Esophagus muscularis mucosa (tissue), 4 donors: Measurements from ENCODE around the gene CCDC54. TPM values are rescaled to one million over a fixed set of nuclear protein-coding genes. Genes with fewer than 3 reads are reported as not detected.

Experiments used
- DNase-seq: peaks from one replicate; pipeline ENCODE4 v3.0.0-alpha.2; 2017; ENCODE audit errors: extremely low spot score
- H3K27ac ChIP-seq, 4 donors: fragments of 200-600 bp; sonication (generic); replicated peaks in 1 of 4; 1 replicate in 3 of 4; 2 replicates in 1 of 4; pipeline ENCODE4 v1.5.1; 2016 to 2019; ENCODE audit warnings: mild to moderate bottlenecking in 1 of 4
- H3K27me3 ChIP-seq, 4 donors: fragments of 200-600 bp; sonication (generic); one replicate each; pipeline versions ENCODE4 v1.5.1 to v1.6.0; 2016 to 2019
- H3K36me3 ChIP-seq, 4 donors: fragments of 200-600 bp; sonication (generic); one replicate each; pipeline ENCODE4 v1.5.1; 2016 to 2019
- H3K4me1 ChIP-seq, 4 donors: fragments of 200-600 bp; sonication (generic); one replicate each; pipeline ENCODE4 v1.5.1; 2016 to 2019
- H3K4me3 ChIP-seq, 4 donors: fragments of 200-600 bp; sonication (generic); 1 replicate in 2 of 4; 2 replicates in 2 of 4; pipeline ENCODE4 v1.5.1; 2016 to 2019; ENCODE audit warnings: mild to moderate bottlenecking in 4 of 4, moderate library complexity in 1 of 4
- H3K9me3 ChIP-seq, 4 donors: fragments of 200-600 bp; sonication (generic); 1 replicate in 3 of 4; 2 replicates in 1 of 4; pipeline ENCODE4 v1.5.1; 2016 to 2019
- CTCF ChIP-seq, 3 experiments: fragments of 200-600 bp in 2 of 3; fragments of 450-650 bp in 1 of 3; sonication (generic) in 2 of 3; IDR thresholded peaks; one replicate each; pipeline ENCODE4 v1.5.1; 2017 to 2019; ENCODE audit warnings: antibody characterized with exemption in 3 of 3, mild to moderate bottlenecking in 2 of 3, moderate library complexity in 1 of 3
- EP300 ChIP-seq: sonication (generic); formaldehyde crosslinking; IDR thresholded peaks from one replicate; pipeline ENCODE4 v1.6.1; 2017; ENCODE audit warnings: antibody characterized with exemption
- POLR2A ChIP-seq: fragments of 450-650 bp; IDR thresholded peaks from one replicate; pipeline ENCODE4 v1.6.1; 2017; ENCODE audit warnings: antibody characterized with exemption, moderate library complexity, mild to moderate bottlenecking, low read depth
- POLR2AphosphoS5 ChIP-seq, 2 donors: sonication (generic); formaldehyde crosslinking; IDR thresholded peaks; one replicate each; pipeline ENCODE4 v1.6.1; 2017; ENCODE audit warnings: antibody characterized with exemption in 2 of 2
- WGBS: methylation state at CpG from one replicate; pipeline ENCODE4 v1.1.5; 2018; 5-methylcytosine and 5-hydroxymethylcytosine counted together
- intact Hi-C: fragments of 100-400 bp; cut with DNase I; formaldehyde crosslinking; loops from one replicate; pipeline ENCODE4 v1.15.1; 2023
- total RNA-seq, 4 donors: library from RNA; depleted of rRNA; stranded (reverse); fragments of >200 nt; gene quantifications; one replicate each; pipeline versions ENCODE4 v1.1.0 to v1.2.1, GENCODE V29; 2016

Gene CCDC54
- total RNA-seq, 4 donors from 2014 or later, result not detected

GRCh38 chr3:107384907-107385306 lies 7.7 kb downstream of the CCDC54 start:
- Histone ChIP-seq H3K4me1 (peaks cover 0 to 12% (median 3%) of the 10 kb centered on the region in 4 donors), H3K27me3 (no peaks in the 10 kb centered on the region), H3K27ac (no peak overlapping the region), H3K36me3 (no peaks in the 10 kb centered on the region), H3K4me3 (no peak overlapping the region), H3K9me3 (no peaks in the 10 kb centered on the region)
- intact Hi-C loops, result no loop called here
- 71% methylated on average over 2 of the region's 2 CpGs for WGBS
- no peak for DNase-seq
- no peak for TF ChIP-seq POLR2AphosphoS5 (IDR thresholded peaks at IDR 0.05)
- TF ChIP-seq EP300, result no peak
- no peak for TF ChIP-seq POLR2A
- no peak for TF ChIP-seq CTCF (IDR thresholded peaks at IDR 0.05)

DNA sequence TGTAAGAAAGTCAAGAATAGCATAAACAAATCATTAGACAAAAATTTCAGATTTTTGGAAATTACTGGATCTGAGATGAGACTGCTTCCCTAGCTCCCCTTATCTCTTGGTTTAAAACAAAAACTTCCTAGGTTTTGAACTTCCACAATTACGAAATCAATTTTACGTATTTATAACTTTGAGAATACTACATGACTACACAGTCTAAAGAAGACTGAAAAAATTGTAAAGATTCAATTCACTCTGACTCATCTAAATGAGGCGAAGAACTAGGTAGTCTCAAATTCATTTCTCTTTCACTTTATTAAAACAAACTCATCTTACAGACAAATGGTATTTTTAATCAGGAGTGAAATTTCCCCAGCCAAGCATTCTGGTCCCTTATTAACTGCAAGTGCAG lies 10.3 kb downstream of the CCDC54 start:
- Histone ChIP-seq H3K27me3 (no peaks in the 10 kb centered on the region), H3K9me3 (no peaks in the 10 kb centered on the region), H3K36me3 (no peaks in the 10 kb centered on the region), H3K4me3 (no peak overlapping the region), H3K27ac (no peak overlapping the region), H3K4me1 (peaks cover 0 to 10% (median 3%) of the 10 kb centered on the region in 4 donors)
- WGBS, result 89% methylated on average over 3 of the region's 3 CpGs
- no peak for TF ChIP-seq CTCF (IDR thresholded peaks at IDR 0.05)
- DNase-seq, result no peak
- intact Hi-C loops, result no loop called here

DNA sequence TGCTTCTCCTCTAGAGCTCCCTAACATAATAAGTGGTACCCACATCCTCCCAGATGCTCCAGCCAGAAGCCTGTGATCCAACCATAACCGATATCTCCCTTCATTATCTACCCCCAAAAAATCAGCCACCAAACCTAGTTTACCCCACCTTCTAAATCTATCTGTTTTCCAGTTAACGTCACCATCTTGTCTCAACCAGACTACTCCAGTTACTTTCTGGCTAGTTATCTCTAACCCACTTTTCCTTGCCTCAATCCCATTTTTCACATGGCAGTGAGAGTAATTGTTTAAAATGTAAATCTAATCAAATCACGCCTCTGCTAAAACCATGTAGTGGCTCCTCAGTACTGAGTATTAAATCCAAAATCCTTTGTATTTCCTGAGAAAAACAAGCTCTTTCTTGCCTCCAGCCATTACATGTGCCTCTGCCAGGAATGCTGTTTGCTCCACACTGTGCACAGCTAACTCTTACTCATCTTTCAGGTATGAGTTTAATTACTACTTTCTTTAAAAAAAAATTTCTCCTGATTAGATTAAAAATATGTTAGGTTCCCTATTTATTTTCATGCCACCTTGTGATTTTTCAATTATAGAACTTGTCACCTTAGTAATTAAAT lies 15.4 kb downstream of the CCDC54 start:
- no peaks in the 10 kb centered on the region for H3K36me3 ChIP-seq
- no peak overlapping the region for H3K4me3 ChIP-seq
- H3K9me3 ChIP-seq, result no peaks in the 10 kb centered on the region
- intact Hi-C loops, result no loop called here
- TF ChIP-seq EP300 (no peak), POLR2AphosphoS5 (IDR thresholded peaks at IDR 0.05) (no peak), POLR2A (no peak), CTCF (IDR thresholded peaks at IDR 0.05) (no peak)
- no peak for DNase-seq
- 86% methylated on average over 3 of the region's 3 CpGs for WGBS
- H3K27ac ChIP-seq, result no peak overlapping the region
- H3K4me1 ChIP-seq, result no peaks in the 10 kb centered on the region
- no peaks in the 10 kb centered on the region for H3K27me3 ChIP-seq

DNA sequence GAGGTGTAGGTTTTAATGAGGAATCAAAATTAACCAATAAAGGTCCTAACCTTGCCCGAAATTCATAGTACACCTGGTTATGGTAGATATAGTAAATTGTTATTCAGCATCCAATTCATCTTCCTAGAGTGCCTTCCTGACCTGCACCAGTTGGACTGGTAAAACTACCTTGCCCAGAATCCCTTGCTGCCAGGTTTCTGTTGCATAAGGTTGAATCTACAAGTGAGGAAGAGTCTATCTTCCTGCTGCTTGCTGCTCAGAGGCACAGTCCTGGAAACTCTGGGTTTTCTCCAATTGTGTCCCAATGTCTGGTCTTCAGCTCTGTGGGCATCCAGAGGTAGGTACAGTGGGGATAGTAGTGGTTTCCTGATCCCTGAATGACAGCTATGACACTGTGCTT lies 17.3 kb downstream of the CCDC54 start:
- Histone ChIP-seq H3K36me3 (no peaks in the 10 kb centered on the region), H3K27me3 (no peaks in the 10 kb centered on the region), H3K4me3 (no peak overlapping the region), H3K4me1 (no peaks in the 10 kb centered on the region), H3K27ac (no peak overlapping the region), H3K9me3 (no peaks in the 10 kb centered on the region)
- DNase-seq, result no peak
- TF ChIP-seq POLR2AphosphoS5 (IDR thresholded peaks at IDR 0.05) (no peak), EP300 (no peak), POLR2A (no peak), CTCF (IDR thresholded peaks at IDR 0.05) (no peak)
- WGBS, result 91% methylated on average over 1 of the region's 1 CpG
- intact Hi-C loops, result no loop called here

- no peaks in the 10 kb centered on the region for H3K36me3 ChIP-seq
- no peak overlapping the region for H3K27ac ChIP-seq
- no peaks in the 10 kb centered on the region for H3K4me1 ChIP-seq
- no peaks in the 10 kb centered on the region for H3K27me3 ChIP-seq
- no peak for DNase-seq
- no peak for TF ChIP-seq POLR2A
- no peak for TF ChIP-seq EP300
- no peak for TF ChIP-seq CTCF (IDR thresholded peaks at IDR 0.05)
- TF ChIP-seq POLR2AphosphoS5 (IDR thresholded peaks at IDR 0.05), result no peak
- H3K4me3 ChIP-seq, result no peak overlapping the region
- no peaks in the 10 kb centered on the region for H3K9me3 ChIP-seq
- WGBS, result 82% methylated on average over 2 of the region's 2 CpGs
- intact Hi-C loops, result no loop called here
These were observed 17.8 kb downstream of the CCDC54 start for GRCh38 chr3:107395066-107395465.
